ENCODE data around the gene C10orf88. TPM values are rescaled to one million over a fixed set of nuclear protein-coding genes. Genes with fewer than 3 reads are reported as not detected.

The C10orf88 gene
- total and polyA plus RNA-seq, 2 of the 8 experiments (the other 6 are each of a cell fraction or from before 2014, with no cell fraction given): 3.2 to 11.0 TPM

GRCh38 chr10:122974543-122975064 is 20.6 kb upstream of the C10orf88 start:
- 76% methylated on average over 3 of the region's 3 CpGs; no CpG with 5 or more reads in 1 of the 2 experiments for WGBS, 2 experiments (ENCODE audit: extremely low coverage in 1 of 2, insufficient coverage in 1 of 2, insufficient read length in 1 of 2, insufficient replicate concordance in 2 of 2, low coverage in 1 of 2, low lambda C conversion rate in 2 of 2, missing lambda C conversion rate in 1 of 2)
- Histone ChIP-seq H3K27me3 (replicated peaks in 1 of 4; ENCODE audit: control insufficient read depth in 3 of 4, extremely low read depth in 1 of 4, insufficient read depth in 3 of 4, low read length in 3 of 4) (peaks cover 0 to 3% (median 1%) of the 10 kb centered on the region in 4 experiments; a peak in 3 of 7 replicates), H3K4me3 (ENCODE audit: extremely low read depth in 1 of 4, insufficient read depth in 2 of 4, low read depth in 3 of 4, low read length in 4 of 4) (no peak overlapping the region), H3K23ac (ENCODE audit: insufficient read length) (no peak overlapping the region), H3K23me2 (ENCODE audit: low read depth, low read length) (no peaks in the 10 kb centered on the region), H2BK5ac (ENCODE audit: low read depth, low read length) (no peak overlapping the region), H3K79me1 (ENCODE audit: low read depth, low read length) (no peaks in the 10 kb centered on the region), H3K4me2 (ENCODE audit: insufficient read depth in 1 of 2, low read depth in 2 of 2, low read length in 2 of 2) (no peak overlapping the region), H2BK15ac (ENCODE audit: low read length) (no peak overlapping the region), H3K56ac (replicated peaks; ENCODE audit: insufficient read length, low read depth, low read length) (no peak overlapping the region), H4K5ac (ENCODE audit: insufficient read length, low read depth, low read length) (no peak overlapping the region), H2AK5ac (ENCODE audit: low read depth, low read length) (no peak overlapping the region), H3K18ac (ENCODE audit: extremely low read depth, low read length) (no peak overlapping the region), H4K91ac (replicated peaks; ENCODE audit: insufficient read length, low read length) (no peak overlapping the region), H3K4me1 (replicated peaks in 1 of 4; ENCODE audit: control insufficient read depth in 3 of 4, insufficient read depth in 4 of 4, low read length in 3 of 4) (peaks cover 0 to under 1% (median 0%) of the 10 kb centered on the region in 4 experiments; a peak in 2 of 7 replicates), H2BK120ac (replicated peaks; ENCODE audit: low read depth, low read length) (no peak overlapping the region), H2BK20ac (ENCODE audit: low read length) (no peak overlapping the region), H3K9me3 (ENCODE audit: insufficient read depth in 2 of 2, low read depth in 1 of 2, low read length in 1 of 2) (no peaks in the 10 kb centered on the region), H4K8ac (ENCODE audit: extremely low read depth, insufficient read depth, low read length) (no peak overlapping the region), H3K36me3 (ENCODE audit: control insufficient read depth in 2 of 4, insufficient read depth in 4 of 4, low read length in 3 of 4) (no peaks in the 10 kb centered on the region), H3K79me2 (ENCODE audit: control insufficient read depth in 1 of 2, insufficient read depth in 2 of 2, low read length in 2 of 2) (no peaks in the 10 kb centered on the region), H3K9ac (replicated peaks in 1 of 4; ENCODE audit: extremely low read depth in 1 of 4, low read depth in 3 of 4, low read length in 3 of 4) (no peak overlapping the region), H4K20me1 (replicated peaks in 1 of 2; ENCODE audit: control insufficient read depth in 1 of 2, insufficient read depth in 2 of 2, low read length in 2 of 2) (no peaks in the 10 kb centered on the region), H3K14ac (ENCODE audit: insufficient read length) (no peak overlapping the region), H3K27ac (ENCODE audit: low read depth, low read length) (no peak overlapping the region), H3K4ac (replicated peaks; ENCODE audit: insufficient read length, low read depth, low read length) (no peak overlapping the region), H2AFZ (ENCODE audit: low read length) (no peak overlapping the region), H2BK12ac (ENCODE audit: low read depth, low read length) (no peak overlapping the region)
- ChIA-PET POLR2A (ENCODE audit: partially characterized antibody) (no interaction called here), CTCF (ENCODE audit: partially characterized antibody) (no interaction called here)
- TF ChIP-seq EZH2 (IDR thresholded peaks at IDR 0.05; ENCODE audit: low read depth, low read length, severe bottlenecking) (no peak), RNF2 (IDR thresholded peaks at IDR 0.05; ENCODE audit: borderline replicate concordance, low read depth, low read length, missing control alignments, poor library complexity, severe bottlenecking) (no peak), SIX5 (IDR thresholded peaks at IDR 0.05; ENCODE audit: low read depth, low read length) (no peak), CHD1 (IDR thresholded peaks at IDR 0.05; ENCODE audit: low read depth, low read length) (no peak), SP4 (IDR thresholded peaks at IDR 0.05; ENCODE audit: low read length) (no peak), HDAC2 (IDR thresholded peaks at IDR 0.05; ENCODE audit: borderline replicate concordance in 1 of 2, low read depth in 2 of 2, low read length in 2 of 2) (no peak), POLR2AphosphoS5 (IDR thresholded peaks at IDR 0.05; ENCODE audit: low read depth, low read length) (no peak), CBX5 (IDR thresholded peaks at IDR 0.05; ENCODE audit: low read depth, low read length) (no peak), GABPA (IDR thresholded peaks at IDR 0.05; ENCODE audit: borderline replicate concordance, insufficient read depth, low read length) (no peak)
- FAIRE-seq (no peak), DNase-seq (ENCODE audit: low read depth in 1 of 2, low spot score in 2 of 2) (no peak)
